Muscle layer of duodenum (tissue), 2 donors: Measurements from ENCODE around the gene BPIFB3.
"Not testable (repeated sequence)": the region's sequence is repeated elsewhere in the genome, so short reads cannot be mapped to it uniquely, and the experiment has no call there.

Source experiments
- H3K27ac ChIP-seq: one replicate; pipeline ENCODE4 v1.7.0; 2013; ENCODE audit warnings: mild to moderate bottlenecking, low read length
- H3K27me3 ChIP-seq: one replicate; pipeline ENCODE4 v1.7.0; 2013; ENCODE audit warnings: low read depth, mild to moderate bottlenecking, control low read depth, low read length
- H3K36me3 ChIP-seq, 2 donors: one replicate each; pipeline ENCODE4 v1.7.0; 2013; ENCODE audit warnings: low read length in 2 of 2, control low read depth in 1 of 2, mild to moderate bottlenecking in 1 of 2; ENCODE audit not compliant: insufficient read depth in 2 of 2, control insufficient read depth in 1 of 2
- H3K4me1 ChIP-seq, 2 donors: one replicate each; pipeline ENCODE4 v1.7.0; 2013; ENCODE audit warnings: low read length in 2 of 2, mild to moderate bottlenecking in 2 of 2, control low read depth in 1 of 2, moderate library complexity in 1 of 2; ENCODE audit not compliant: insufficient read depth in 2 of 2, control insufficient read depth in 1 of 2
- H3K4me3 ChIP-seq, 2 donors: one replicate each; pipeline ENCODE4 v1.7.0; 2013; ENCODE audit warnings: low read length in 2 of 2, low read depth in 1 of 2, mild to moderate bottlenecking in 1 of 2
- H3K9me3 ChIP-seq, 2 donors: one replicate each; pipeline ENCODE4 v1.7.0; 2013; ENCODE audit warnings: low read length in 2 of 2, control low read depth in 1 of 2, mild to moderate bottlenecking in 1 of 2; ENCODE audit not compliant: control insufficient read depth in 1 of 2
- donor health status: healthy.

Gene BPIFB3

GRCh38 chr20:33034901-33035492, 18.7 kb upstream of the BPIFB3 start:
- no peaks in the 10 kb centered on the region for H3K36me3 ChIP-seq
- H3K4me1 ChIP-seq, result no peaks in the 10 kb centered on the region
- no peak overlapping the region for H3K27ac ChIP-seq
- no peak overlapping the region for H3K4me3 ChIP-seq
- H3K27me3 ChIP-seq, result no peaks in the 10 kb centered on the region
- H3K9me3 ChIP-seq, result peaks cover 0 to 8% of the 10 kb centered on the region in 2 donors

DNA sequence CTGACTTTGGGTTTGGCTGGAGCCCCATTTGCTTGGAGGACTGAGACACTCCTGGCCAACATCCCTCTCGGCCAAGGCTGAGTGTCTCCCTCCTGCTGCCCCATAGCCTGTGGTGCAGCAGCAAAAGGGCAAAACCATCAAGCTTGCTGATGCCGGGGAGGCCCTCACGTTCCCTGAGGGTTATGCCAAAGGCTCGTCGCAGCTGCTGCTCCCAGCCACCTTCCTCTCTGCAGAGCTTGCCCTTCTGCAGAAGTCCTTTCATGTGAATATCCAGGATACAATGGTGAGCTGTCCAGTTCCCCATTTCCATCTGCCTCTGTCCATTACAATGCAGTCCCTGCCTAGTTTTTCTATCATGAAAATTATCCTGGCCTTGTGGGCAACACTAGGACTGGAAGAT, 16.2 kb upstream of the BPIFB3 start:
- H3K36me3 ChIP-seq, result no peaks in the 10 kb centered on the region
- H3K4me1 ChIP-seq, result no peaks in the 10 kb centered on the region
- no peak overlapping the region for H3K4me3 ChIP-seq

DNA sequence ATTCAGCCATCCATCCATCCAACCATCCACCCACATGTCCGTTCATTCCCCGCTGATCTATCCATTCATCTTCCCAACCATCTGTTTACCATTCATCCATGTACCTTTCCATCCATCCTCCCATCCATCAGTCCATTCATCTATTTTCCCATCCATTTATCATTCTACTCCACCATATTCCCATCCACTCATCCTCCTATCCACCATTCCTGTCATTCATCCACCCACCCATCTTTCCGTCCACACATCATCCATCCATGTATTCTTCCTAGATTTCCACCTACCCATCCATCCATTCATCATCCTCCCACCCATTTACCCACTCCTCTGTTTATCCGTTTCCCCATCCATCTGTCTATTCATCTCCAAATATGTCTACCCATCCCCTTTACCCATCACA, 15.5 kb upstream of the BPIFB3 start:
- no peak overlapping the region for H3K4me3 ChIP-seq
- no peaks in the 10 kb centered on the region for H3K4me1 ChIP-seq
- H3K27ac ChIP-seq, result no peak overlapping the region
- H3K36me3 ChIP-seq, result no peaks in the 10 kb centered on the region
- peaks cover 0 to 2% of the 10 kb centered on the region in 2 donors for H3K9me3 ChIP-seq
- H3K27me3 ChIP-seq, result no peaks in the 10 kb centered on the region

More for the DNA sequence above, 16.2 kb upstream of the BPIFB3 start:
- Histone ChIP-seq H3K27ac (no peak overlapping the region), H3K9me3 (peaks cover 0 to 8% of the 10 kb centered on the region in 2 donors), H3K27me3 (no peaks in the 10 kb centered on the region)

- Histone ChIP-seq H3K4me3 (no peak overlapping the region), H3K36me3 (no peaks in the 10 kb centered on the region), H3K9me3 (peaks cover 5 to 13% of the 10 kb centered on the region in 2 donors), H3K4me1 (no peaks in the 10 kb centered on the region), H3K27ac (no peak overlapping the region), H3K27me3 (no peaks in the 10 kb centered on the region)
These were observed 11.3 kb upstream of the BPIFB3 start for GRCh38 chr20:33042430-33042829.

DNA sequence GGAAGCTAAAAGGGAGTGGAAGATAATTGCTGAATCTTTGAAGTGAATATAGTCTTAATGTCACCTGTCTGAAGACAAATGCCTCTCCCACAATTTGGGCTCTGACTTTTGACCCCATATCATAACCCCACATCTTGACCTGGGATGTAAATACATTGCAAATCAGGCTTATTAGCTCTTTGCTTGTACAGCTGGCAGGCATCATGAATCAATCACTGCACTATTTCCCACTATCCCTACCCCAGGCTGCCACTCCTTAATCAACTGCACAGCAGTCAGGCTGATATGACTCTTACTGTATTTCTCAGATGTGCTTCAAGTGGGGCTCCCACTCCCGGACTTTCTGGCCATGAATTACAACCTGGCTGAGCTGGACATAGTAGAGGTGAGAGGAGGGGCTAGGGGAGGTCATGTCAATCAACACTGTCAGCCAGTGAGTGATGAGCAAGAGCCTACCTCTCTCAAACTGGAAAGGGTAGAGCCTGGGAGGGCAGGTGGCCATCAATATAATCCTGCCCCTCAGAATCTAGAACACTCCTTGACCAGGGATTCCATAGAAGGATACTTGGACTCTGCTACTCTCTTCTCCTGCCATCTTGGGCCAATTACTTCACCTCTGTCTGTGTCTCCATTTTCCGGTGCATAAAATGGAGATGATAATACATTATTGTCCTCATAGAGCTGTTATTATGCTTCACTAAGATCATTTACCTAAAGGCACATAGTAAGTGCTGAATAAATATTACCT, 10.5 kb upstream of the BPIFB3 start:
- Histone ChIP-seq H3K4me3 (no peak overlapping the region), H3K9me3 (peaks cover 5 to 13% of the 10 kb centered on the region in 2 donors), H3K27me3 (no peaks in the 10 kb centered on the region), H3K27ac (no peak overlapping the region), H3K4me1 (no peaks in the 10 kb centered on the region), H3K36me3 (no peaks in the 10 kb centered on the region)

DNA sequence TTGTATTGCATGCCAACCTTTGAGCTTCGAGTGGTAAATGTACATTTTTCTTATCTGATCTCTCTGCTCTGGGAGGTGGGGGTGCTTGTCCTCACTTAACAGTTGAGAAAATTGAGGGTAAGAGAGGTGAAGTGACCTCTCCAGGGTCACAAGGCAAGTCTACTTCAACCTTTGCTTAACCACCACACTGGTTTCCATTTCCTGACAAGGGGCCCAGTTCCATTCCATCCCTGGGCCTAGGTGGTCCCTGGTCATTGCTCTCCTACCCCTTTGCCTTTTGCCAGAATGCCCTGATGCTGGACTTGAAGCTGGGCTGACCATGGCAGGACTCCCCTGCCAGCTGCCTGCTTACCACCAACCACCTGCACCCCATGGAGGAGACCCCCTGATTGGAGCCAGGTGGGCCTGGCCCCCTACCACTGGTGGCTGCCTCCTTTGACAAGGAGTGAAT, 9.9 kb upstream of the BPIFB3 start:
- H3K27ac ChIP-seq, result no peak overlapping the region
- peaks cover 5 to 13% of the 10 kb centered on the region in 2 donors for H3K9me3 ChIP-seq
- no peaks in the 10 kb centered on the region for H3K36me3 ChIP-seq
- no peaks in the 10 kb centered on the region for H3K27me3 ChIP-seq
- H3K4me1 ChIP-seq, result no peaks in the 10 kb centered on the region
- H3K4me3 ChIP-seq, result no peak overlapping the region

GRCh38 chr20:33045129-33045721, 8.5 kb upstream of the BPIFB3 start:
- H3K27me3 ChIP-seq, H3K27ac ChIP-seq, H3K36me3 ChIP-seq, H3K4me1 ChIP-seq, H3K4me3 ChIP-seq: not testable (repeated sequence)
- peaks cover 5 to 13% of the 10 kb centered on the region in 2 donors for H3K9me3 ChIP-seq

GRCh38 chr20:33046412-33046811, 7.3 kb upstream of the BPIFB3 start:
- H3K27me3 ChIP-seq, result no peaks in the 10 kb centered on the region
- no peaks in the 10 kb centered on the region for H3K36me3 ChIP-seq
- H3K9me3 ChIP-seq, result peaks cover 5 to 13% of the 10 kb centered on the region in 2 donors
- H3K27ac ChIP-seq, result no peak overlapping the region
- no peaks in the 10 kb centered on the region for H3K4me1 ChIP-seq
- no peak overlapping the region for H3K4me3 ChIP-seq

GRCh38 chr20:33051333-33051732, 2.4 kb upstream of the BPIFB3 start:
- Histone ChIP-seq H3K36me3 (no peaks in the 10 kb centered on the region), H3K27me3 (no peaks in the 10 kb centered on the region), H3K9me3 (no peaks in the 10 kb centered on the region), H3K27ac (no peak overlapping the region), H3K4me1 (no peaks in the 10 kb centered on the region), H3K4me3 (no peak overlapping the region)

DNA sequence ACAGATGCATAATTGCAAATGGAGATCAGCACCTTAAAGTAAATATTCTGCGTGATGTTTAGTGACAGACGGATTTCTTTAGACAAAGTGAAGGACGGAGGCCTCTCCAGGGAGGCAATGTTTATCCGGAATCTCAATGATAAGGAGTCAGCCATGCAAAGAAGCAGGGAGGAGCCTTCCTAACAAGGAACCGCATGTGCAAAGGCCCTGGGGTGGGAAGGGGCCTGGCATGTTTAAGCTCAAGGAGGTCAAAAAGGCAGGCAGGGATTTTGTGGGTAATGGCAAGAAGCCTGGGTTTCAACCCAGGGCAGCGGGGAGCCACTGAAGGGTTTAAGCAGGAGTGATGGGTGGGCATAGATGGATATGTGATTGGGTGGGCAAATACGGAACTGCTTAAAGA, 678 bp downstream of the BPIFB3 start:
- Histone ChIP-seq H3K9me3 (no peaks in the 10 kb centered on the region), H3K36me3 (no peaks in the 10 kb centered on the region), H3K27ac (no peak overlapping the region), H3K4me3 (no peak overlapping the region), H3K4me1 (no peaks in the 10 kb centered on the region), H3K27me3 (no peaks in the 10 kb centered on the region)

DNA sequence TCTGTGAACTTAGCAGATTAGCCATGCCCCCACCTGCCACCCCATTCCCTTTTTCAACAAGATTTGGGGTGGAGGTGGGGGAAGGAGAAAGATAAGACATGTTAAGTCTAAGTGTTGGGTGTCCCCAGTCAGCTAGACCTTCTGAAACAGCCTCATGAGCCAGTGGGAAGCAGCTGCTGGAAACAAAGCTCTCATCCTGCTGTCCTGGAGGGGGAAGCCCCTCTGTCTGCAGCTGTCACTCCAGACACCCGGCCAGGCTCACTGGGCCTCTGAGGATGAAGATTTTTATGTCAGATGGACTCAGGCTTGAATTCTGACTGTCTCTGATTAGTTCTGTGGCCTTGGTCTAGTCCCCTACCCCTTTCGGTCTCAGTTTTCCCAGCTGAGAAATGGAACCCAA, 1.1 kb downstream of the BPIFB3 start:
- Histone ChIP-seq H3K27me3 (no peaks in the 10 kb centered on the region), H3K27ac (no peak overlapping the region), H3K9me3 (no peaks in the 10 kb centered on the region), H3K4me1 (no peaks in the 10 kb centered on the region), H3K36me3 (no peaks in the 10 kb centered on the region), H3K4me3 (no peak overlapping the region)
